ENCODE results near the gene GBE1. TPM values are rescaled to one million over a fixed set of nuclear protein-coding genes. Genes with fewer than 3 reads are reported as not detected.

Gene GBE1
- total and polyA plus RNA-seq, 2 experiments from 2014 or later, result 27.2 to 71.2 TPM

DNA sequence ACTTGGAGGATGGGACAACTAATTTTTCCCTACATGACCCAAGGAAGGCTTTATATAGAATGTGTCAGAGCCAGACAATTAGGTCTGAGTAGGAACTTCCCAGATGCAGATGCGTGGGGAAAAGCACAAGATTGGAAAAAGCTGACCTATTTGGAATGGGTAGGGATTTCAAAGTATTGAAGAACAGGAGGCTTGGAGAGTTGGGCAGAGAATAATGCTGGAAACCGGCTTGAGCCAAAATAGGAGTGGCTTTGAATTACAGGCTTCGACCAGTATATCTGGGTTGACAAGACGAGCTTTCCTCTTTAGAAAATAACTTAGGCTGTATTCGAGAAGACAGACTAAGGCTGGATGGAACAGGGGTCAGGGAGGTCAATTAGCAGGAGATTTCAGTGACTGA, 181.1 kb downstream of the GBE1 start:
- no peak for TF ChIP-seq CTCF (IDR thresholded peaks at IDR 0.05; ENCODE audit: low read depth, low read length)
- Histone ChIP-seq H3K27ac (peak overlapping the region; percentile 78), H3K9me3 (ENCODE audit: low read depth) (no peaks in the 10 kb centered on the region), H3K36me3 (peaks cover 6% of the 10 kb centered on the region), H3K4me3 (no peak overlapping the region), H3K4me1 (ENCODE audit: low read depth) (peaks cover 38% of the 10 kb centered on the region), H3K27me3 (no peaks in the 10 kb centered on the region)
- DNase-seq (ENCODE audit: low read depth in 1 of 2, low spot score in 1 of 2), result peak in 1 of 2 donors; percentile 29

DNA sequence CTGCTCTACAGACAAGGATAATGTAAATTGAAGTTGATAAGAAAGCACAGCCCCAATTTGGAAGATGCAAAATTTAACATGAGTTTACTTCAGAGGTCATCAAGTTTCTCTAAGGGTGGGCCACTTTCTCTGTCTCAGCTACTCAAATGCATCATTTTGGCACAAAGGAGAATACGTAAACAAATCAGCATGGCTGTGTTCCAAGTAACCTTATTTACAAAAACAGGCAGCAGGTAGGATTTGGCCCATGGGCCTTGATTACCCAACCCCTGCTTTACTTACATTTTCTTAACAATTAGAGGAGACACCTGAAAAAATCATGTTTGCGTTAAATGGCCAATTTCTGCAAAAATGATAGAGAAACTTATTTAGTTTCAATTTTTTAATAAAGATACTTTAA, 181.7 kb downstream of the GBE1 start:
- Histone ChIP-seq H3K36me3 (peaks cover 6% of the 10 kb centered on the region), H3K27ac (peak overlapping the region; percentile 78), H3K27me3 (no peaks in the 10 kb centered on the region), H3K4me3 (no peak overlapping the region), H3K4me1 (ENCODE audit: low read depth) (peaks cover 38% of the 10 kb centered on the region), H3K9me3 (ENCODE audit: low read depth) (no peaks in the 10 kb centered on the region)
- no peak for DNase-seq (ENCODE audit: low read depth in 1 of 2, low spot score in 1 of 2)
- no peak for TF ChIP-seq CTCF (IDR thresholded peaks at IDR 0.05; ENCODE audit: low read depth, low read length)

DNA sequence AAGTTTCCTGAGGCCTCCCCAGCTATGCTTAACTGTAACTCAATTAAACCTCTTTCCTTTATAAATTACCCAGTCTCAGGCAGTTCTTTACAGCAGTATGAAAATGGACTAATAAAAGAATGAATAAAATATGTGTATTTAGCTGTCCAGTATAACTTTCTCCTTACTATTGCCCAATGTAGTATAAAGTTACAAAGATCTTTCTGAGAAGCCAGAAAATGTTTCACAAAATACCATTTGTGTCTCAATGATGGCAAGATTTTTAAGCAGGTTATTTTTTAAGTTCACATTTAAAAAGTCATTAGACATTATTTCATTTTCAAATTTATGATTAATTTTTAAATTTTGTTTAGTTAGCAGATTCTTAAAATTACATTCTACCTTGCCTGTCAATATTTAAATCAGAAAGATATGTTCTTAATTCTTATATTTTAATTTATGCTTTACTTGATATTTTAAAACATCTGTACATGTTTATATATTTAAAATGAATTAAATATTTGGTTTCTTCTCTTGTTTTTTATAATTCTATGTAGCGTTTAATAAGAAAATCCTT, 189.2 kb downstream of the GBE1 start:
- Histone ChIP-seq H3K4me1 (ENCODE audit: low read depth) (no peaks in the 10 kb centered on the region), H3K9me3 (ENCODE audit: low read depth) (no peaks in the 10 kb centered on the region), H3K27ac (no peak overlapping the region), H3K36me3 (peaks cover 1% of the 10 kb centered on the region), H3K4me3 (no peak overlapping the region), H3K27me3 (no peaks in the 10 kb centered on the region)
- no peak for TF ChIP-seq CTCF (IDR thresholded peaks at IDR 0.05; ENCODE audit: low read depth, low read length)
- DNase-seq (ENCODE audit: low read depth in 1 of 2, low spot score in 1 of 2), result no peak

GRCh38 chr3:81568378-81568777, 193.1 kb downstream of the GBE1 start:
- TF ChIP-seq CTCF (IDR thresholded peaks at IDR 0.05; ENCODE audit: low read depth, low read length), result no peak
- Histone ChIP-seq H3K4me3 (no peak overlapping the region), H3K36me3 (no peaks in the 10 kb centered on the region), H3K27ac (no peak overlapping the region), H3K9me3 (ENCODE audit: low read depth) (no peaks in the 10 kb centered on the region), H3K4me1 (ENCODE audit: low read depth) (no peaks in the 10 kb centered on the region), H3K27me3 (no peaks in the 10 kb centered on the region)
- DNase-seq (ENCODE audit: low read depth in 1 of 2, low spot score in 1 of 2), result no peak

DNA sequence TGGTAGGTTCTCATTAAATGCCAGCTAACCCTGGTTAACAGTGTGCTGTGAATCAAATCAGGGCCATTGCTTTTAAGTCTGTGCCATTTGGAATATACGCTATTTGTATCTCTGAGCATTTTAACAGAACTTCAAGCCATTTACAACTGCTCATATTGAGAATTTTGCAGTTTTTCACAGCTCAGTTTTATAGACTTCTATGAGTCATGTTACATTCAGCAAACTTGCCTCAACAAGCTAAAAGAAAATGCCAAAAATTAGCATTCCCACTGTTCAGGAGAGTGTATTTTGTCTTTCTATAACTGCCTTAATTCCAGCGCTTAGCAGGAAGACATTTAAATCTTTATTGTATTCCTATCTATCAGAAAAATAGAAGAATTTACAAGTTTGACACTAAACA, 196.4 kb downstream of the GBE1 start:
- TF ChIP-seq CTCF (IDR thresholded peaks at IDR 0.05; ENCODE audit: low read depth, low read length), result no peak
- no peak overlapping the region for H3K4me3 ChIP-seq
- no peaks in the 10 kb centered on the region for H3K36me3 ChIP-seq
- no peaks in the 10 kb centered on the region for H3K27me3 ChIP-seq
- no peak for DNase-seq (ENCODE audit: low read depth in 1 of 2, low spot score in 1 of 2)
- H3K9me3 ChIP-seq (ENCODE audit: low read depth), result no peaks in the 10 kb centered on the region
- H3K27ac ChIP-seq, result no peak overlapping the region
- no peaks in the 10 kb centered on the region for H3K4me1 ChIP-seq (ENCODE audit: low read depth)

- no peak overlapping the region for H3K27ac ChIP-seq
- no peaks in the 10 kb centered on the region for H3K36me3 ChIP-seq
- no peaks in the 10 kb centered on the region for H3K27me3 ChIP-seq
- H3K9me3 ChIP-seq (ENCODE audit: low read depth), result no peaks in the 10 kb centered on the region
- no peak overlapping the region for H3K4me3 ChIP-seq
- no peak for DNase-seq (ENCODE audit: low read depth in 1 of 2, low spot score in 1 of 2)
- TF ChIP-seq CTCF (IDR thresholded peaks at IDR 0.05; ENCODE audit: low read depth, low read length), result no peak
- H3K4me1 ChIP-seq (ENCODE audit: low read depth), result peaks cover 14% of the 10 kb centered on the region
Measured at GRCh38 chr3:81558106-81558505, 203.3 kb downstream of the GBE1 start.

Measured in cardiac muscle cell (in vitro differentiated cells and primary cell).